HEK293 (cell line): ENCODE results near the gene TRIM7.

ENCODE experiments used
- FEZF1 ChIP-seq: fragments of 450-650 bp; formaldehyde crosslinking; IDR thresholded peaks from 2 replicates; pipeline ENCODE4 v1.5.1; 2016; ENCODE audit warnings: missing biosample characterization, missing genetic modification characterization
- GLI4 ChIP-seq: fragments of 450-650 bp; formaldehyde crosslinking; IDR thresholded peaks from 2 replicates; pipeline ENCODE4 v1.5.1; 2016; ENCODE audit warnings: missing biosample characterization, missing genetic modification characterization
- MYNN ChIP-seq: fragments of 450-650 bp; formaldehyde crosslinking; IDR thresholded peaks from 2 replicates; pipeline ENCODE4 v1.5.1; 2016; ENCODE audit warnings: missing biosample characterization, missing genetic modification characterization, borderline replicate concordance
- REPIN1 ChIP-seq: fragments of 450-650 bp; formaldehyde crosslinking; IDR thresholded peaks from 2 replicates; pipeline ENCODE4 v1.5.1; 2017; ENCODE audit warnings: missing biosample characterization, missing genetic modification characterization, low read depth
- SALL2 ChIP-seq: fragments of 450-650 bp; formaldehyde crosslinking; IDR thresholded peaks from 2 replicates; pipeline ENCODE4 v1.5.0; 2017; ENCODE audit warnings: missing biosample characterization, mild to moderate bottlenecking, missing genetic modification characterization, borderline replicate concordance
- TCF7L2 ChIP-seq: IDR thresholded peaks from 2 replicates; pipeline ENCODE4 v1.6.1; 2011; ENCODE audit warnings: low read depth, mild to moderate bottlenecking, inconsistent platforms, low read length, moderate library complexity, borderline replicate concordance
- ZBTB7A ChIP-seq: fragments of 450-650 bp; formaldehyde crosslinking; IDR thresholded peaks from 2 replicates; pipeline ENCODE4 v1.5.1; 2016; ENCODE audit warnings: low read depth, missing biosample characterization, missing genetic modification characterization
- ZFP41 ChIP-seq: fragments of 450-650 bp; formaldehyde crosslinking; IDR thresholded peaks from 2 replicates; pipeline ENCODE4 v1.5.1; 2016; ENCODE audit warnings: missing biosample characterization, missing genetic modification characterization, borderline replicate concordance
- ZIC2 ChIP-seq: fragments of 450-650 bp; formaldehyde crosslinking; IDR thresholded peaks from 2 replicates; pipeline ENCODE4 v1.5.1; 2016; ENCODE audit warnings: missing biosample characterization, missing genetic modification characterization
- ZNF10 ChIP-seq: fragments of 450-650 bp; formaldehyde crosslinking; IDR thresholded peaks from 2 replicates; pipeline ENCODE4 v1.5.1; 2017; ENCODE audit warnings: missing biosample characterization, missing genetic modification characterization
- ZNF132 ChIP-seq: fragments of 450-650 bp; formaldehyde crosslinking; IDR thresholded peaks from 2 replicates; pipeline ENCODE4 v1.5.1; 2017; ENCODE audit warnings: missing biosample characterization, missing genetic modification characterization, borderline replicate concordance
- ZNF350 ChIP-seq: fragments of 450-650 bp; formaldehyde crosslinking; IDR thresholded peaks from 2 replicates; pipeline ENCODE4 v1.5.0; 2017; ENCODE audit warnings: missing biosample characterization, mild to moderate bottlenecking, missing genetic modification characterization
- ZNF394 ChIP-seq: fragments of 450-650 bp; formaldehyde crosslinking; IDR thresholded peaks from 2 replicates; pipeline ENCODE4 v1.5.1; 2016; ENCODE audit warnings: missing biosample characterization, missing genetic modification characterization, mild to moderate bottlenecking, moderate library complexity, borderline replicate concordance
- ZNF600 ChIP-seq: fragments of 450-650 bp; formaldehyde crosslinking; IDR thresholded peaks from 2 replicates; pipeline ENCODE4 v1.5.1; 2016; ENCODE audit warnings: missing biosample characterization, missing genetic modification characterization
- ZNF626 ChIP-seq: fragments of 450-650 bp; sonication (Bioruptor Pico); formaldehyde crosslinking; IDR thresholded peaks from 2 replicates; pipeline ENCODE4 v1.5.1; 2018; ENCODE audit warnings: missing biosample characterization, missing genetic modification characterization, inconsistent platforms
- ZNF660 ChIP-seq: fragments of 450-650 bp; IDR thresholded peaks from 2 replicates; pipeline ENCODE4 v1.5.1; 2018; ENCODE audit warnings: missing biosample characterization, mild to moderate bottlenecking, missing genetic modification characterization
- ZNF670 ChIP-seq: fragments of 450-650 bp; formaldehyde crosslinking; IDR thresholded peaks from 2 replicates; pipeline ENCODE4 v1.5.1; 2016; ENCODE audit warnings: missing biosample characterization, missing genetic modification characterization, low read depth
- ZNF707 ChIP-seq: fragments of 450-650 bp; formaldehyde crosslinking; IDR thresholded peaks from 2 replicates; pipeline ENCODE4 v1.5.1; 2016; ENCODE audit warnings: missing biosample characterization, missing genetic modification characterization
- TF ChIP-seq, protein P1 (sequence below): fragments of 450-650 bp; formaldehyde crosslinking; IDR thresholded peaks from 2 replicates; pipeline ENCODE4 v1.5.1; 2016; ENCODE audit warnings: missing biosample characterization, missing genetic modification characterization, low read depth
- TF ChIP-seq, protein P2 (sequence below): fragments of 450-650 bp; formaldehyde crosslinking; IDR thresholded peaks from 2 replicates; pipeline ENCODE4 v1.5.1; 2016; ENCODE audit warnings: missing biosample characterization, missing genetic modification characterization, low read depth
- TF ChIP-seq, protein P3 (sequence below): fragments of 450-650 bp; formaldehyde crosslinking; IDR thresholded peaks from 2 replicates; pipeline ENCODE4 v1.5.1; 2016; ENCODE audit warnings: missing biosample characterization, missing genetic modification characterization
- TF ChIP-seq, protein P4 (sequence below): fragments of 450-650 bp; formaldehyde crosslinking; IDR thresholded peaks from 2 replicates; pipeline ENCODE4 v1.5.1; 2017; ENCODE audit warnings: missing biosample characterization, missing genetic modification characterization
- TF ChIP-seq, protein P5 (sequence below): fragments of 450-650 bp; formaldehyde crosslinking; IDR thresholded peaks from 2 replicates; pipeline ENCODE4 v1.5.1; 2017; ENCODE audit warnings: missing biosample characterization, missing genetic modification characterization
- TF ChIP-seq, protein P6 (sequence below): fragments of 450-650 bp; formaldehyde crosslinking; IDR thresholded peaks from 2 replicates; pipeline ENCODE4 v1.5.1; 2017; ENCODE audit warnings: missing biosample characterization, missing genetic modification characterization
- TF ChIP-seq, protein P7 (sequence below): fragments of 450-650 bp; formaldehyde crosslinking; IDR thresholded peaks from 2 replicates; pipeline ENCODE4 v1.5.1; 2016; ENCODE audit warnings: missing biosample characterization, missing genetic modification characterization

The TRIM7 gene

DNA sequence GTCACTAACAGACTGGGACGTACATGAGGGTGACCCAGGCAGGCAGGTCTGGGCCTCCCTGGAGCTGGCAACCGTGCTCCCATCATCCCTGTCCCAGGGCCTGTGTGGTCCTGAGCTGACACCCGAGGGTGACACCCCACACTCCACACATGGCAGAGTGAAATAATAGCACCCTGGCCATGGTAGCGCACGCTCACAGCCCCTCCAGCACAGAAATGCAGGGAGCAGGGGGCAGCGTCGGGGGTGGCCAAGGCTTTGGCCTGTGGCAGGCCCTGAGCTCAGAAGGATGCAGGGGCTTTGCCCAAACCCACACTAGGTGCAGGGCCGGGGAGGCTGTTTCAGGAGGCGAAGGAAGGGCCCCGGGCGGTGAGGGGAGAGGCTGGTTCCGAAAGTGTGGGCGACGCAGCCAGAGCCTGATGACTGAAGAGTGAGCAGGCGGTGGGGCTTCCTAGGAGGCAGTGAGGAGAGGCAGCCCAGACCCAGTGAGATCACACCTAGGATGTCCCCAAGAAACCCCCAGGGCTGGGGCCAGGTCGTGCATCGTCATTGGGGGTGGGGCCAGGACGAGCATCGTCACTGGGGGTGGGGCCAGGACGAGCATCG lies 44.7 kb downstream of the TRIM7 start (continued):
- TF ChIP-seq ZFP41 (tag by site-specific recombination), result no peak
- TF ChIP-seq ZIC2, result peak; percentile 46
- TF ChIP-seq REPIN1, result no peak
- no peak for TF ChIP-seq TCF7L2
- no peak for TF ChIP-seq GLI4 (tag by site-specific recombination)
- no peak for TF ChIP-seq SALL2 (tag by site-specific recombination)
- TF ChIP-seq ZNF660 (tag by site-specific recombination), result no peak
- TF ChIP-seq ZNF394 (tag by site-specific recombination), result no peak
- TF ChIP-seq, protein P1, sequence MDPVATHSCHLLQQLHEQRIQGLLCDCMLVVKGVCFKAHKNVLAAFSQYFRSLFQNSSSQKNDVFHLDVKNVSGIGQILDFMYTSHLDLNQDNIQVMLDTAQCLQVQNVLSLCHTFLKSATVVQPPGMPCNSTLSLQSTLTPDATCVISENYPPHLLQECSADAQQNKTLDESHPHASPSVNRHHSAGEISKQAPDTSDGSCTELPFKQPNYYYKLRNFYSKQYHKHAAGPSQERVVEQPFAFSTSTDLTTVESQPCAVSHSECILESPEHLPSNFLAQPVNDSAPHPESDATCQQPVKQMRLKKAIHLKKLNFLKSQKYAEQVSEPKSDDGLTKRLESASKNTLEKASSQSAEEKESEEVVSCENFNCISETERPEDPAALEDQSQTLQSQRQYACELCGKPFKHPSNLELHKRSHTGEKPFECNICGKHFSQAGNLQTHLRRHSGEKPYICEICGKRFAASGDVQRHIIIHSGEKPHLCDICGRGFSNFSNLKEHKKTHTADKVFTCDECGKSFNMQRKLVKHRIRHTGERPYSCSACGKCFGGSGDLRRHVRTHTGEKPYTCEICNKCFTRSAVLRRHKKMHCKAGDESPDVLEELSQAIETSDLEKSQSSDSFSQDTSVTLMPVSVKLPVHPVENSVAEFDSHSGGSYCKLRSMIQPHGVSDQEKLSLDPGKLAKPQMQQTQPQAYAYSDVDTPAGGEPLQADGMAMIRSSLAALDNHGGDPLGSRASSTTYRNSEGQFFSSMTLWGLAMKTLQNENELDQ, result no peak
- TF ChIP-seq ZNF626 (tag by site-specific recombination), result no peak
- TF ChIP-seq, protein P2, sequence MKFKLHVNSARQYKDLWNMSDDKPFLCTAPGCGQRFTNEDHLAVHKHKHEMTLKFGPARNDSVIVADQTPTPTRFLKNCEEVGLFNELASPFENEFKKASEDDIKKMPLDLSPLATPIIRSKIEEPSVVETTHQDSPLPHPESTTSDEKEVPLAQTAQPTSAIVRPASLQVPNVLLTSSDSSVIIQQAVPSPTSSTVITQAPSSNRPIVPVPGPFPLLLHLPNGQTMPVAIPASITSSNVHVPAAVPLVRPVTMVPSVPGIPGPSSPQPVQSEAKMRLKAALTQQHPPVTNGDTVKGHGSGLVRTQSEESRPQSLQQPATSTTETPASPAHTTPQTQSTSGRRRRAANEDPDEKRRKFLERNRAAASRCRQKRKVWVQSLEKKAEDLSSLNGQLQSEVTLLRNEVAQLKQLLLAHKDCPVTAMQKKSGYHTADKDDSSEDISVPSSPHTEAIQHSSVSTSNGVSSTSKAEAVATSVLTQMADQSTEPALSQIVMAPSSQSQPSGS, result 0 out of 2 replicates have a peak, but pooled peaks have one; percentile 32
- TF ChIP-seq ZNF600, result peak; percentile 72
- no peak for TF ChIP-seq ZNF670 (tag by site-specific recombination)
- TF ChIP-seq ZNF707 (tag by site-specific recombination), result no peak
- TF ChIP-seq, protein P3, sequence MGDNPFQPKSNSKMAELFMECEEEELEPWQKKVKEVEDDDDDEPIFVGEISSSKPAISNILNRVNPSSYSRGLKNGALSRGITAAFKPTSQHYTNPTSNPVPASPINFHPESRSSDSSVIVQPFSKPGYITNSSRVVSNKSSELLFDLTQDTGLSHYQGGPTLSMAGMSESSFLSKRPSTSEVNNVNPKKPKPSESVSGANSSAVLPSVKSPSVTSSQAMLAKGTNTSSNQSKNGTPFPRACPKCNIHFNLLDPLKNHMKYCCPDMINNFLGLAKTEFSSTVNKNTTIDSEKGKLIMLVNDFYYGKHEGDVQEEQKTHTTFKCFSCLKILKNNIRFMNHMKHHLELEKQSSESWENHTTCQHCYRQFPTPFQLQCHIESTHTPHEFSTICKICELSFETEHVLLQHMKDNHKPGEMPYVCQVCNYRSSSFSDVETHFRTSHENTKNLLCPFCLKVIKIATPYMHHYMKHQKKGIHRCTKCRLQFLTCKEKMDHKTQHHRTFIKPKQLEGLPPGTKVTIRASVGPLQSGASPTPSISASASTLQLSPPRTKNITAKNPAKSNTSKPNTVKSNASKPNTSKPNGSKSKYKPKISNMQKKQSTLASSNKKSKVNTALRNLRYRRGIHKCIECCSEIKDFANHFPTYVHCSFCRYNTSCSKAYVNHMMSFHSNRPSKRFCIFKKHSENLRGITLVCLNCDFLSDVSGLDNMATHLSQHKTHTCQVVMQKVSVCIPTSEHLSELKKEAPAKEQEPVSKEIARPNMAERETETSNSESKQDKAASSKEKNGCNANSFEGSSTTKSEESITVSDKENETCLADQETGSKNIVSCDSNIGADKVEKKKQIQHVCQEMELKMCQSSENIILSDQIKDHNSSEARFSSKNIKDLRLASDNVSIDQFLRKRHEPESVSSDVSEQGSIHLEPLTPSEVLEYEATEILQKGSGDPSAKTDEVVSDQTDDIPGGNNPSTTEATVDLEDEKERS (tag by site-specific recombination), result no peak
- TF ChIP-seq, protein P4, sequence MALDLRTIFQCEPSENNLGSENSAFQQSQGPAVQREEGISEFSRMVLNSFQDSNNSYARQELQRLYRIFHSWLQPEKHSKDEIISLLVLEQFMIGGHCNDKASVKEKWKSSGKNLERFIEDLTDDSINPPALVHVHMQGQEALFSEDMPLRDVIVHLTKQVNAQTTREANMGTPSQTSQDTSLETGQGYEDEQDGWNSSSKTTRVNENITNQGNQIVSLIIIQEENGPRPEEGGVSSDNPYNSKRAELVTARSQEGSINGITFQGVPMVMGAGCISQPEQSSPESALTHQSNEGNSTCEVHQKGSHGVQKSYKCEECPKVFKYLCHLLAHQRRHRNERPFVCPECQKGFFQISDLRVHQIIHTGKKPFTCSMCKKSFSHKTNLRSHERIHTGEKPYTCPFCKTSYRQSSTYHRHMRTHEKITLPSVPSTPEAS (tag by site-specific recombination), result no peak
- TF ChIP-seq FEZF1 (tag by site-specific recombination), result no peak
- TF ChIP-seq, protein P5, sequence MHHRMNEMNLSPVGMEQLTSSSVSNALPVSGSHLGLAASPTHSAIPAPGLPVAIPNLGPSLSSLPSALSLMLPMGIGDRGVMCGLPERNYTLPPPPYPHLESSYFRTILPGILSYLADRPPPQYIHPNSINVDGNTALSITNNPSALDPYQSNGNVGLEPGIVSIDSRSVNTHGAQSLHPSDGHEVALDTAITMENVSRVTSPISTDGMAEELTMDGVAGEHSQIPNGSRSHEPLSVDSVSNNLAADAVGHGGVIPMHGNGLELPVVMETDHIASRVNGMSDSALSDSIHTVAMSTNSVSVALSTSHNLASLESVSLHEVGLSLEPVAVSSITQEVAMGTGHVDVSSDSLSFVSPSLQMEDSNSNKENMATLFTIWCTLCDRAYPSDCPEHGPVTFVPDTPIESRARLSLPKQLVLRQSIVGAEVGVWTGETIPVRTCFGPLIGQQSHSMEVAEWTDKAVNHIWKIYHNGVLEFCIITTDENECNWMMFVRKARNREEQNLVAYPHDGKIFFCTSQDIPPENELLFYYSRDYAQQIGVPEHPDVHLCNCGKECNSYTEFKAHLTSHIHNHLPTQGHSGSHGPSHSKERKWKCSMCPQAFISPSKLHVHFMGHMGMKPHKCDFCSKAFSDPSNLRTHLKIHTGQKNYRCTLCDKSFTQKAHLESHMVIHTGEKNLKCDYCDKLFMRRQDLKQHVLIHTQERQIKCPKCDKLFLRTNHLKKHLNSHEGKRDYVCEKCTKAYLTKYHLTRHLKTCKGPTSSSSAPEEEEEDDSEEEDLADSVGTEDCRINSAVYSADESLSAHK, result no peak
- TF ChIP-seq, protein P6, sequence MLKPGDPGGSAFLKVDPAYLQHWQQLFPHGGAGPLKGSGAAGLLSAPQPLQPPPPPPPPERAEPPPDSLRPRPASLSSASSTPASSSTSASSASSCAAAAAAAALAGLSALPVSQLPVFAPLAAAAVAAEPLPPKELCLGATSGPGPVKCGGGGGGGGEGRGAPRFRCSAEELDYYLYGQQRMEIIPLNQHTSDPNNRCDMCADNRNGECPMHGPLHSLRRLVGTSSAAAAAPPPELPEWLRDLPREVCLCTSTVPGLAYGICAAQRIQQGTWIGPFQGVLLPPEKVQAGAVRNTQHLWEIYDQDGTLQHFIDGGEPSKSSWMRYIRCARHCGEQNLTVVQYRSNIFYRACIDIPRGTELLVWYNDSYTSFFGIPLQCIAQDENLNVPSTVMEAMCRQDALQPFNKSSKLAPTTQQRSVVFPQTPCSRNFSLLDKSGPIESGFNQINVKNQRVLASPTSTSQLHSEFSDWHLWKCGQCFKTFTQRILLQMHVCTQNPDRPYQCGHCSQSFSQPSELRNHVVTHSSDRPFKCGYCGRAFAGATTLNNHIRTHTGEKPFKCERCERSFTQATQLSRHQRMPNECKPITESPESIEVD (tag by site-specific recombination), result no peak
- TF ChIP-seq ZNF132 (tag by site-specific recombination), result no peak
- no peak for TF ChIP-seq ZNF350 (tag by site-specific recombination)
- no peak for TF ChIP-seq MYNN (tag by site-specific recombination)
- TF ChIP-seq, protein P7, sequence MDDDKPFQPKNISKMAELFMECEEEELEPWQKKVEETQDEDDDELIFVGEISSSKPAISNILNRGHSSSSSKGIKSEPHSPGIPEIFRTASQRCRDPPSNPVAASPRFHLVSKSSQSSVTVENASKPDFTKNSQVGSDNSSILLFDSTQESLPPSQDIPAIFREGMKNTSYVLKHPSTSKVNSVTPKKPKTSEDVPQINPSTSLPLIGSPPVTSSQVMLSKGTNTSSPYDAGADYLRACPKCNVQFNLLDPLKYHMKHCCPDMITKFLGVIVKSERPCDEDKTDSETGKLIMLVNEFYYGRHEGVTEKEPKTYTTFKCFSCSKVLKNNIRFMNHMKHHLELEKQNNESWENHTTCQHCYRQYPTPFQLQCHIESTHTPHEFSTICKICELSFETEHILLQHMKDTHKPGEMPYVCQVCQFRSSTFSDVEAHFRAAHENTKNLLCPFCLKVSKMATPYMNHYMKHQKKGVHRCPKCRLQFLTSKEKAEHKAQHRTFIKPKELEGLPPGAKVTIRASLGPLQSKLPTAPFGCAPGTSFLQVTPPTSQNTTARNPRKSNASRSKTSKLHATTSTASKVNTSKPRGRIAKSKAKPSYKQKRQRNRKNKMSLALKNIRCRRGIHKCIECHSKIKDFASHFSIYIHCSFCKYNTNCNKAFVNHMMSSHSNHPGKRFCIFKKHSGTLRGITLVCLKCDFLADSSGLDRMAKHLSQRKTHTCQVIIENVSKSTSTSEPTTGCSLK, result no peak
- TF ChIP-seq ZBTB7A (tag by site-specific recombination), result 0 out of 2 replicates have a peak, but pooled peaks have one; percentile 68
- TF ChIP-seq ZNF10, result peak; percentile 96
